GM12878 (cell line): ENCODE measurements around the gene ZSWIM6.

Source experiments
- CTCF ChIP-seq, 3 experiments: IDR thresholded peaks in 2 of 3; conservative IDR thresholded peaks in 1 of 3; 2 replicates each; pipeline ENCODE4 v1.5.1; 2011; ENCODE audit warnings: low read depth in 3 of 3, low read length in 3 of 3, mild to moderate bottlenecking in 3 of 3, control low read depth in 2 of 3, moderate library complexity in 2 of 3, inconsistent platforms in 1 of 3, mixed read lengths in 1 of 3; ENCODE audit not compliant: control insufficient read depth in 2 of 3, insufficient read depth in 1 of 3; ENCODE audit errors: extremely low read depth in 1 of 3
- MYC ChIP-seq: IDR thresholded peaks from 2 replicates; pipeline ENCODE4 v1.6.1; 2011; ENCODE audit warnings: mild to moderate bottlenecking, low read length, moderate library complexity, inconsistent platforms; ENCODE audit not compliant: insufficient read depth, insufficient replicate concordance, insufficient read length, severe bottlenecking
- NFYB ChIP-seq: IDR thresholded peaks from 2 replicates; pipeline ENCODE4 v1.6.1; 2011; ENCODE audit warnings: low read depth, mild to moderate bottlenecking, low read length, improper control_type of control experiment, moderate library complexity; ENCODE audit not compliant: insufficient read depth
- SIN3A ChIP-seq: IDR thresholded peaks from 2 replicates; pipeline ENCODE4 v1.6.1; 2012; ENCODE audit warnings: low read depth, low read length, improper control_type of control experiment
- SUZ12 ChIP-seq: fragments of 200-600 bp; sonication (generic); IDR thresholded peaks from one replicate; pipeline ENCODE4 v1.6.1; 2018; ENCODE audit warnings: antibody characterized with exemption, mild to moderate bottlenecking; ENCODE audit not compliant: unreplicated experiment
- TAF1 ChIP-seq: IDR thresholded peaks from 2 replicates; pipeline ENCODE4 v1.6.1; 2011; ENCODE audit warnings: mild to moderate bottlenecking, low read depth, low read length, borderline replicate concordance

- TF ChIP-seq CTCF (IDR thresholded peaks at IDR 0.05 in 2 of 3, conservative IDR thresholded peaks at IDR 0.05 in 1 of 3; ENCODE audit: control insufficient read depth in 2 of 3, extremely low read depth in 1 of 3, insufficient read depth in 1 of 3, low read depth in 3 of 3, low read length in 3 of 3) (no peak), SUZ12 (no peak), NFYB (no peak), TAF1 (no peak), MYC (no peak), SIN3A (no peak)
Observed at GRCh38 chr5:61321669-61322068, 10.4 kb upstream of the ZSWIM6 start.
